ENCODE measurements around the gene SPPL2B. TPM values are rescaled to one million over a fixed set of nuclear protein-coding genes. Genes with fewer than 3 reads are reported as not detected.
"Not testable (repeated sequence)": the region's sequence is repeated elsewhere in the genome, so short reads cannot be mapped to it uniquely, and the experiment has no call there.

Gene SPPL2B
- total RNA-seq, 1 donor from 2014 or later, result 77.0 TPM

- DNase-seq (ENCODE audit: extremely low spot score, unreplicated experiment), result no peak
- peaks cover 6% of the 10 kb centered on the region for H3K4me1 Mint-ChIP-seq (ENCODE audit: unreplicated experiment)
- peaks cover 5% of the 10 kb centered on the region for H3K27me3 Mint-ChIP-seq (ENCODE audit: unreplicated experiment)
- TF ChIP-seq CTCF (IDR thresholded peaks at IDR 0.05), result no peak
- H3K27ac Mint-ChIP-seq (ENCODE audit: unreplicated experiment), result no peak overlapping the region
- no peak overlapping the region for H3K4me3 Mint-ChIP-seq (ENCODE audit: unreplicated experiment)
- no peaks in the 10 kb centered on the region for H3K9me3 Mint-ChIP-seq (ENCODE audit: unreplicated experiment)
- no peaks in the 10 kb centered on the region for H3K36me3 Mint-ChIP-seq (ENCODE audit: unreplicated experiment)
Observed at GRCh38 chr19:2394054-2394441, 65.6 kb downstream of the SPPL2B start.

GRCh38 chr19:2394442-2395292 is 66.2 kb downstream of the SPPL2B start:
- Mint-ChIP-seq H3K9me3 (ENCODE audit: unreplicated experiment) (no peaks in the 10 kb centered on the region), H3K4me1 (ENCODE audit: unreplicated experiment) (peaks cover 5% of the 10 kb centered on the region), H3K4me3 (ENCODE audit: unreplicated experiment) (no peak overlapping the region), H3K27me3 (ENCODE audit: unreplicated experiment) (peaks cover 5% of the 10 kb centered on the region), H3K36me3 (ENCODE audit: unreplicated experiment) (no peaks in the 10 kb centered on the region), H3K27ac (ENCODE audit: unreplicated experiment) (no peak overlapping the region)
- no peak for TF ChIP-seq CTCF (IDR thresholded peaks at IDR 0.05)
- DNase-seq (ENCODE audit: extremely low spot score, unreplicated experiment), result no peak

- not testable (repeated sequence) for DNase-seq (ENCODE audit: extremely low spot score, unreplicated experiment); H3K4me3 Mint-ChIP-seq (ENCODE audit: unreplicated experiment); H3K36me3 Mint-ChIP-seq (ENCODE audit: unreplicated experiment); H3K27ac Mint-ChIP-seq (ENCODE audit: unreplicated experiment); H3K27me3 Mint-ChIP-seq (ENCODE audit: unreplicated experiment); H3K9me3 Mint-ChIP-seq (ENCODE audit: unreplicated experiment); H3K4me1 Mint-ChIP-seq (ENCODE audit: unreplicated experiment)
Observed at GRCh38 chr19:2395293-2395829, 66.9 kb downstream of the SPPL2B start.

GRCh38 chr19:2397173-2397572 is 68.7 kb downstream of the SPPL2B start:
- not testable (repeated sequence) for H3K27me3 Mint-ChIP-seq (ENCODE audit: unreplicated experiment); H3K9me3 Mint-ChIP-seq (ENCODE audit: unreplicated experiment); H3K4me1 Mint-ChIP-seq (ENCODE audit: unreplicated experiment); H3K4me3 Mint-ChIP-seq (ENCODE audit: unreplicated experiment); H3K27ac Mint-ChIP-seq (ENCODE audit: unreplicated experiment); H3K36me3 Mint-ChIP-seq (ENCODE audit: unreplicated experiment); DNase-seq (ENCODE audit: extremely low spot score, unreplicated experiment)

GRCh38 chr19:2398735-2399305 is 70.3 kb downstream of the SPPL2B start:
- TF ChIP-seq CTCF (IDR thresholded peaks at IDR 0.05), result no peak
- Mint-ChIP-seq H3K4me3 (ENCODE audit: unreplicated experiment) (no peak overlapping the region), H3K27ac (ENCODE audit: unreplicated experiment) (no peak overlapping the region), H3K4me1 (ENCODE audit: unreplicated experiment) (peaks cover 2% of the 10 kb centered on the region), H3K27me3 (ENCODE audit: unreplicated experiment) (no peaks in the 10 kb centered on the region), H3K36me3 (ENCODE audit: unreplicated experiment) (no peaks in the 10 kb centered on the region), H3K9me3 (ENCODE audit: unreplicated experiment) (no peaks in the 10 kb centered on the region)
- DNase-seq (ENCODE audit: extremely low spot score, unreplicated experiment), result no peak

- TF ChIP-seq CTCF (IDR thresholded peaks at IDR 0.05), result no peak
- Mint-ChIP-seq H3K4me3 (ENCODE audit: unreplicated experiment) (no peak overlapping the region), H3K27me3 (ENCODE audit: unreplicated experiment) (no peaks in the 10 kb centered on the region), H3K9me3 (ENCODE audit: unreplicated experiment) (peaks cover 4% of the 10 kb centered on the region), H3K27ac (ENCODE audit: unreplicated experiment) (no peak overlapping the region), H3K36me3 (ENCODE audit: unreplicated experiment) (no peaks in the 10 kb centered on the region), H3K4me1 (ENCODE audit: unreplicated experiment) (peaks cover 2% of the 10 kb centered on the region)
- no peak for DNase-seq (ENCODE audit: extremely low spot score, unreplicated experiment)
Observed at GRCh38 chr19:2399582-2399981, 71.1 kb downstream of the SPPL2B start.

Data from osteocyte (in vitro differentiated cells).